Effector memory CD8-positive, alpha-beta T cell (primary cell): ENCODE data around the gene VIPR2.

Source experiments
- ATAC-seq: fragments of 150-1000 bp; cut with Tn5 transposase; replicated peaks from 2 replicates; pipeline ENCODE4 v1.10.0; 2021; ENCODE audit warnings: mild to moderate bottlenecking, moderate library complexity
- DNase-seq, 3 experiments: peaks; one replicate each; pipeline ENCODE4 v3.0.0; 2021
- H3K27ac Mint-ChIP-seq, 2 donors: one replicate each; pipeline ENCODE4 v1.8.0; 2022; ENCODE audit warnings: mild to moderate bottlenecking in 2 of 2, mixed read lengths in 2 of 2, moderate library complexity in 2 of 2
- H3K27me3 Mint-ChIP-seq, 2 donors: one replicate each; pipeline ENCODE4 v1.8.0; 2022; ENCODE audit warnings: mixed read lengths in 2 of 2
- H3K36me3 Mint-ChIP-seq: one replicate; pipeline ENCODE4 v1.8.0; 2022; ENCODE audit warnings: mild to moderate bottlenecking, moderate library complexity, mixed read lengths; ENCODE audit not compliant: insufficient read depth
- H3K4me1 Mint-ChIP-seq, 2 donors: one replicate each; pipeline ENCODE4 v1.8.0; 2022; ENCODE audit warnings: low read depth in 2 of 2, mixed read lengths in 2 of 2
- H3K4me3 Mint-ChIP-seq, 2 donors: one replicate each; pipeline ENCODE4 v1.8.0; 2022; ENCODE audit warnings: mild to moderate bottlenecking in 2 of 2, mixed read lengths in 2 of 2, moderate library complexity in 2 of 2
- H3K9me3 Mint-ChIP-seq, 2 donors: one replicate each; pipeline ENCODE4 v1.8.0; 2022; ENCODE audit warnings: mixed read lengths in 2 of 2

Gene VIPR2

DNA sequence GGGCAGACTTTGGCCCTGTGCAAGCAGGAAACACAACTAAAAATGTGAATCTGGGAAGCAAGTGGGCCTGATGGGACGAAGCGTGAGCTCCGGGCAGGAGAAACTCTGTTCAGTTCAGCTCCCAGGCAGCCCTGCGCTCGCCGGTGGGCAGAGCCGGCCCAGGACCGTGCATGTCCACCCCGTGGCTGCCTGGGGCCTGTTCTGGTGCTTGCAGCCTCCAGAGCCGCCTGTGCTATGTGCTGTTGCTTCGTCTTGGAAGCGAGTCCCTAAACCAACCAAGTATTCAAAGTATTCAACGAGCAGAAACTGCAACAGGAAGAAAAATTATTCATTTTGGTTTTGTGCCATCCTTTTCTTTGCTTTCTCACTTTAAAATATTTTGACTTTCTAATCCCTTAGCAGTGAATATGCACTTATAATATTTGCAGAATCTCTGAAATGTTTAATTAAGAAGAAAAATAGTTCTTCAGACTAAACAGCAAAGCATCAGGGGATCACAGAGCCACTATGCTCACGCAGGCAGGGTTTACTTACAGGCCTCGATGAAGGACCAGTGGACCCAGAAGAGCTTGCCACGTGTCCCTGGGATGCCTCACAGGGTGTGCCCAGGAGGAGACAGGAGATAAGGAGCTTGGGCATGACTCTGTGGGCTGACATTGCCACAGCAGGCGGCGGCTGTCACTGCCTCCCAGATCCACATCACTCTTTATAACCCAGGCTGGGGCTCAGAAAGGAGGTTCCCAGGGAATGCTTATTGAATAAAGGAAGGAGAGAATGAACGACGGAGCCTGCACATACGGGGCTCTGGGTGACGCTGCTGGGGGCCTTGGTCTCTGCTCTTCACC, 45.6 kb downstream of the VIPR2 start:
- Mint-ChIP-seq H3K9me3 (no peaks in the 10 kb centered on the region), H3K4me3 (no peak overlapping the region), H3K27ac (no peak overlapping the region), H3K36me3 (no peaks in the 10 kb centered on the region), H3K27me3 (no peaks in the 10 kb centered on the region), H3K4me1 (no peaks in the 10 kb centered on the region)
- no peak for DNase-seq
- no peak for ATAC-seq

DNA sequence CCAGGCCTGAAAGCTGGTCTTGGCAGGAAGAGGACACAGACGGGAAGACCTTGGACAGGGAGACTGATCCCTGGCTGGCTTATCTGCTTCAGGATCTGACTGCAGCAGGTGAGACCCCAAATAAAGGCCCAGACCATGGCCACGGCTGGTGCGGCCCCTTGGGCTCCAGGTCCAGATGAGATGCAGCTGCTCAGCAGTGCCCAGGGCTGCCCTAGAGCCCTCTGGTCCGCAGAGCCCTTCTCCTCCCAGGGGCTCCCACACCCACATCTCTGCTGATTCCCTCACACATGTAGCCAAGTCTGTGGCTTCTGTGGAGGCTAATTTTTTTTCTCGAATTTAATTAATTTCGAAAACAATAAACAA, 46.3 kb downstream of the VIPR2 start:
- Mint-ChIP-seq H3K4me3 (no peak overlapping the region), H3K4me1 (no peaks in the 10 kb centered on the region), H3K9me3 (no peaks in the 10 kb centered on the region), H3K36me3 (no peaks in the 10 kb centered on the region), H3K27ac (no peak overlapping the region), H3K27me3 (no peaks in the 10 kb centered on the region)
- ATAC-seq (no peak), DNase-seq (no peak)

DNA sequence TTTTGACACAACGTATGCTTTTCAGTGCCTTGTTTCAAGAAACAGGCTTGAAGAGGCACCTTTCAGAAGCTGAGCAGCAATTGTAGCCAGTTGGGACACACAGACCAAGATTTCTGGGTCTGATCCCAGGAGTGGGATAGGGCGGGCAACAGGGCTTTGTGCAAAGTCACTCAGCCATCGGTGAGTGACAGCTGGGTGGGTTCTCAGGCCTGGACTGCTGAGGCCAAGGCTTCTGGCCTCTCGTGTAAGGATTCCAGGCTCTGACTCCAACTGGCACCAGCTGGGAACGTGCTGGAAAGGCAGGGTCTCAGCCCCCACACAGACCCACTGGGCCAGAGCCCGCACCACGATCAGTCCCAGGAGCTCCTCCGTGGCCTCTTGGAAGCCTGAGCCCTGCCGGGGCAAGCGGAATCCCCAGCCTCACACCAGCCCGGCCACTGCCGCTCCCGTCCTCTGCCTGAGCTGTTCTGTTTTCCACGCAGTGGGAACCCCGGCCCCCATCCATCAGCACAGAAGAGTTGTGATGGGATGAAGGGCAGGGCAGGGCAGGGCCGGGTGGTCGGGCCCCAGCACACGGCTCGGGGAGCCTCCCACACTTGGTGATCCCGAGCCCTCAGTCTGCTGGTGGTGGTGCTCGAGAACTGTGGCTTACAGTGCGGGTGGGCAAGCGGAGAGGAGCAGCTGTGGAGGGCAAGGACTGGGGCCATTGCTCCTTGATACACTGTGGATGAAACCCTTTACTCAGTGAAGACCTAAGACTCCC, 46.8 kb downstream of the VIPR2 start:
- no peaks in the 10 kb centered on the region for H3K4me1 Mint-ChIP-seq
- no peak overlapping the region for H3K27ac Mint-ChIP-seq
- H3K4me3 Mint-ChIP-seq, result no peak overlapping the region
- H3K36me3 Mint-ChIP-seq, result no peaks in the 10 kb centered on the region
- no peaks in the 10 kb centered on the region for H3K9me3 Mint-ChIP-seq
- no peak for ATAC-seq
- no peaks in the 10 kb centered on the region for H3K27me3 Mint-ChIP-seq
- DNase-seq, result no peak

DNA sequence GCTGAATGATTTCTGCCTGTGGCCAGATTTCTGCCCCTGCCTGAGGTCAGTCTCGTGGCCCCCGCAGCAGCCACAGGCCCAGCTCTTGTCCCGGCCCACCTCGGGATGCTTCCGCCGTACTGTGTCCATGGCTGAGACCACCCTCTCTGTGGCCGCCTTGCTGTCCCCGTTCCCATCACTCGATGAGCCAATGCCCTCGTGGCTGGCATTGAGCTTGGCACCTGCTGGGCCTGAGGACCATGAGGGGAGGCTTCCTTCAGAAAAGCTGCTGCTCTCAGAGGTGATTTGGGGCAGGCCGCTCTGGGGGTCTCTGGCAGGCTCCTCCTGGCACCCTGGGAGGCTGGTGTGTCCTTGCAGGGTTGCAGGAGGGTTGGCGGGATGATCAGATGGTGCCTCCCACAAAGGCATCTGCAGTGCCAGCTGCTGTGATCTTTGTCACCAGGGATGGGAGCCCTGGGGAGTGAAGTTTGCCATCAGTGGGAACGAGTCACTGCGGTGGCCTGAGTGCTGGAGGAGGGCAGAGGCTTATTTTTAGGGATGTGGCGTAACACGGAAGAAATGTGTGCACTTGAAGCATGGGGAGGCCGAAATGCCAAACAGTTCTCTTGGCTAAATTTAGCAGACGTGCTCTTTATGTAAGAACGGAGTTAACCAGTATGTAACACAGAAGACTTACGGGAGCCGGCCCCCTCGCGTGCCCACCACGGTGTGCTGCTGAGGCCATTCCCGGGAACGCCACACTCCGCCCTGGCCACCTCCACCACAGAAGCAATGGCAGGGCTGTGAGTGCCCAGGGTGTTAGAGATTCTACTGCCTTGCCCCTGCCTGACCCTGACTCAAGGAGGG, 47.7 kb downstream of the VIPR2 start:
- H3K4me1 Mint-ChIP-seq, result no peaks in the 10 kb centered on the region
- H3K27ac Mint-ChIP-seq, result peak overlapping the region in 1 of 2 donors; percentile 5
- ATAC-seq, result no peak

DNA sequence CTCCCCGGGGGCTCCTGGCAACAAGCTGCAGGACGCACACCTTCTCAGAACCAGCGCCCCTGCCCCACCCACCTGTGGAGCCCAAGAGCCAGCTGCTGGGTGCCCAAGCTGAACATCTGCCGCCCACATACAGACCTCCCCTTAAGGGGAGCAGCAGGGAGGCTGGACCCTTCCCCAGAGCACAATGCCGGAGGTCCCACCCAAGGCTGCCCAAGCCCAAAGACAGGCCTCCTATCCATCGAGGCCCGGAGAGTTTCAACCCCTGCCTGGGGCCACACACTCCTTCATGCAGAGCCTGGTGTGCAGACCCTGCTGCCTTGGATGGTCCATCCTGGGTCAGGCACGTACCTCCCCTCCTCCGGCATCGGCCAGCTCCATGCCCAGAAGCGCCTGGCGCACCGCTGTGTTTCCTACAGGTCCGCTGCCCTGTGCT, 48.7 kb downstream of the VIPR2 start:
- Mint-ChIP-seq H3K4me1 (no peaks in the 10 kb centered on the region), H3K9me3 (no peaks in the 10 kb centered on the region), H3K27ac (peak overlapping the region; percentile 5 to 57), H3K36me3 (no peaks in the 10 kb centered on the region), H3K27me3 (no peaks in the 10 kb centered on the region), H3K4me3 (no peak overlapping the region)
- DNase-seq, result no peak
- ATAC-seq, result no peak

More for the DNA sequence above, 47.7 kb downstream of the VIPR2 start:
- DNase-seq, result no peak
- Mint-ChIP-seq H3K9me3 (no peaks in the 10 kb centered on the region), H3K36me3 (no peaks in the 10 kb centered on the region), H3K27me3 (no peaks in the 10 kb centered on the region), H3K4me3 (no peak overlapping the region)

DNA sequence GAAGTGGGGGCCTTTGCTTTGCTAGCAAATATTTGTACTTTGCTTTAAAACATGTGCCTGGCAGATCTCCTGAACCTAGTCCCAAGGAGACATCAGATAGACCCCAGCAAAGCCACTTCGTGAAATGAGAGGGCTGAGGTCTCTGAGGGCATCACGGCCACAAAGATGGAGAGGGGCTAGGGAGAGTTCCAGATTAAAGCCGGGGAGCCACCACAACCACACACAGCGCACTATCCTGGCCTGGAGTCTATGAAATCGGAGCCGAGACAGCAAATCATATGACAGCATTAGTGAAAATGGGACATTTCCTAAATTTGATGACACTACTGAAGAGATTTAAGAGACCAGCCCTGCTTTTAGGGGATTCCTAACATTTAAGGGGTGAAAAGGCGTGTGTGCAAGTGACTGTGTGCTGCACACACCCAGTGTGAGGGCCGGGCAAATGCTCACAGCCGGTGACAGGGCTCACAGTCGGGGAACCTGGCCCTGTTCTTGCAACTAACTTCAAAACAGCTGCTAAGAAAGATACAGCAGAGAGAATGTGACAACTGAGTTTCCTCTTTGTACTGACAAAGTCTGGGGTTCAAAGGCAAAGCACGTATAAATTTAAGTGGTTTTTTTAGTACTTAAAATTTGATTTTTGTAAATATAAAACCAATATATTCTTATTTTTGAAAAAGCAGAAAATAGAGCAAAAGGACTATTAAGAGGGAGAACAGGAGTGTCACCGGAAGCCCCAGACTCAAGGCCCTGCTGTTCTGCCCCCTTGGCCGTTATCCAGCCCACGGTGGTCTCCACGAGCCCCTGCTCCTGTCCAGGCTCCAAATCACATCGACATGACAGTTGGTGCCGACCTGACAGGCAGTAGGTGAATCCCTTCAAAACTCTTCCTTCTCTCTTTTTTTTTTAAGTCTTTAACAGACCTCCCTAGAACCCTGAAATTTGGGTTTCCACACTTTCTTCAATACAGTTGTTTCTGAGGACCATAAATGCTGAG, 49.5 kb downstream of the VIPR2 start:
- H3K27me3 Mint-ChIP-seq, result no peaks in the 10 kb centered on the region
- no peaks in the 10 kb centered on the region for H3K4me1 Mint-ChIP-seq
- H3K27ac Mint-ChIP-seq, result peak overlapping the region in 1 of 2 donors; percentile 57
- no peak overlapping the region for H3K4me3 Mint-ChIP-seq
- no peaks in the 10 kb centered on the region for H3K36me3 Mint-ChIP-seq
- DNase-seq (no peak), ATAC-seq (no peak)
- H3K9me3 Mint-ChIP-seq, result no peaks in the 10 kb centered on the region

DNA sequence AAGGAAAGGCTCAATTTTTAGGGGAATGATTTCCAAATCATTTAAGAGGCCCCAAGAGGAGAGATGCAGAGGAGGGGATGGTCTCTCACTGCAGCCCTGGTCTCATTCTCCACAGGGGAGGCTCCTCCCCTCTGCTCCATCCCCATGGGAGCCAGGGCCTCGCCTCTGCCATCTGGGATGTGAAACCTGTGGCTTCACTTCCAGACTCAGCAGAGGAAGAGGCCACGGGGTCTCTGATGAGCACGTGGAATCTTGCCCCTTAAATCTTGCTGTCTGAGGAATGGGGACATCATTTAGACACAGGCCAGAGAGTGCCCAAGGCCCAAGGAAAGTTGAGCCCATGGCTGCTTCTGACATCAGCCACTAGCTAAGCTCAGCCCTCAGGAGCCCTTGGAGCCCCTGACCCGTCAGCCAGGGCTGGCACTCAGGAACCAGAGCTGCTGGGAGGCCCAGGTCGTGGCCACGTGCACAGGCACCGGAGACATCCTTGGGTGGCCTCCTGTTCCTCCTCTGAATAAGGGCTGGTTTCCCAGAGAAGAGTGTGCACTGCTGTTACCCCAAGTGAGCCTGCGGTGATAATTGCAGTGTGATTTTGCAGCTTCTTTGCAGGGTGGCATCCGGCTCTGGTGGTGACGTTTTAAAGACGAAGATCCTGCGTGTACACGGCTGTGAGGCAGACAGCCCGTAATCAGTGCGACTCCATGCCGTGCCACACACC, 50.5 kb downstream of the VIPR2 start:
- no peak overlapping the region for H3K4me3 Mint-ChIP-seq
- DNase-seq, result no peak
- H3K27ac Mint-ChIP-seq, result peak overlapping the region in 1 of 2 donors; percentile 22
- no peak for ATAC-seq
- no peaks in the 10 kb centered on the region for H3K9me3 Mint-ChIP-seq
- no peaks in the 10 kb centered on the region for H3K27me3 Mint-ChIP-seq
- H3K36me3 Mint-ChIP-seq, result no peaks in the 10 kb centered on the region
- no peaks in the 10 kb centered on the region for H3K4me1 Mint-ChIP-seq

DNA sequence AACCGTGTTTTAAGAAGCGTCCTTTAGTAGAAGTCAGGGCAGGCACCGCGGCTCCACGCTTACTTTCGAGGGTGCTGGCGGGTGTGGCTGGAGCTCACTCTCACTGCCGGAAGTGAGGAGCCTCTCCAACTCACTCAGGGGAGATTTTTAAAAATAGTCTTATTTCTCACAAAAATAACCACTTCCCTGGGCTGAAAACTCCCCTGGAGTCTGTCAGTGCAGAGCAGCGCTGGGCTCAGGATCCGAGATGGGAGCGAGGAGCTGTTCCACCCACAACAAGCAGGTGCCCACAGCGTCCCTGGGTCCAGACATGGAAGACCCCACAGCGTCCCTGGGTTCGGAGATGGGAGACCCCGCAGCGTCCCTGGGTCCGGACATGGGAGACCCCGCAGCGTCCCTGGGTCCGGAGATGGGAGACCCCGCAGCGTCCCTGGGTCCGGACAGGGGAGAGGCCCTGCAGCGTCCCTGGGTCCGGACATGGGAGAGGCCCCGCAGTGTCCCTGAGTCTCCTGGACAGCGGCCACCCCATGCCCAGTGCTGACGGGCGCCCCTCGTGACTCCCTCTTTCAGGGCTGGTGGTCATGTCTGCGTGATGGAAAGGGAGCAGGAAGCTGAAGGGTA, 51.2 kb downstream of the VIPR2 start:
- Mint-ChIP-seq H3K27me3 (no peaks in the 10 kb centered on the region), H3K36me3 (no peaks in the 10 kb centered on the region), H3K9me3 (no peaks in the 10 kb centered on the region), H3K27ac (no peak overlapping the region), H3K4me1 (no peaks in the 10 kb centered on the region), H3K4me3 (no peak overlapping the region)
- DNase-seq, result no peak
- no peak for ATAC-seq

DNA sequence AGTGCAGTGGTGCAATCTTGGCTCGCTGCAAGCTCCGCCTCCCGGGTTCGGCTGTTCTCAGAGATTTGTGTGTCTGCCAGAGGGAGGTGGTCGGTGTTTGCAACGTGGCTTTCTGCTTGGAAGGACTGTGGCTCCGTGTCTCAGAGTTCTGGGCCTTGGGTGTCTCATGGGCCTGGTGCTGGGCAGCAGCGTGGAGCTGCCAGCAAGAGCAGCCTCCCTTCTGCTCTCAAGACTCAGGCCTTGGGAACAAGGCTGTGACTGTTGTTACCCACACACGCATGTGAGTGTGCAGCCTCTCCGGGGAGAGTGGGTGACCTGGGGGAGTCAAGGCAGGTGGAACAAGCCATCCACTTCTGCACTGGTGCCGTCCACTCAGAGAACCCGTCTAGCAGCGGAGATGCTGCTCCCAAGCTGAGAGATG, 52.0 kb downstream of the VIPR2 start:
- DNase-seq (no peak), ATAC-seq (no peak)
- Mint-ChIP-seq H3K36me3 (no peaks in the 10 kb centered on the region), H3K9me3 (no peaks in the 10 kb centered on the region), H3K27me3 (no peaks in the 10 kb centered on the region), H3K4me1 (no peaks in the 10 kb centered on the region), H3K4me3 (no peak overlapping the region), H3K27ac (no peak overlapping the region)

DNA sequence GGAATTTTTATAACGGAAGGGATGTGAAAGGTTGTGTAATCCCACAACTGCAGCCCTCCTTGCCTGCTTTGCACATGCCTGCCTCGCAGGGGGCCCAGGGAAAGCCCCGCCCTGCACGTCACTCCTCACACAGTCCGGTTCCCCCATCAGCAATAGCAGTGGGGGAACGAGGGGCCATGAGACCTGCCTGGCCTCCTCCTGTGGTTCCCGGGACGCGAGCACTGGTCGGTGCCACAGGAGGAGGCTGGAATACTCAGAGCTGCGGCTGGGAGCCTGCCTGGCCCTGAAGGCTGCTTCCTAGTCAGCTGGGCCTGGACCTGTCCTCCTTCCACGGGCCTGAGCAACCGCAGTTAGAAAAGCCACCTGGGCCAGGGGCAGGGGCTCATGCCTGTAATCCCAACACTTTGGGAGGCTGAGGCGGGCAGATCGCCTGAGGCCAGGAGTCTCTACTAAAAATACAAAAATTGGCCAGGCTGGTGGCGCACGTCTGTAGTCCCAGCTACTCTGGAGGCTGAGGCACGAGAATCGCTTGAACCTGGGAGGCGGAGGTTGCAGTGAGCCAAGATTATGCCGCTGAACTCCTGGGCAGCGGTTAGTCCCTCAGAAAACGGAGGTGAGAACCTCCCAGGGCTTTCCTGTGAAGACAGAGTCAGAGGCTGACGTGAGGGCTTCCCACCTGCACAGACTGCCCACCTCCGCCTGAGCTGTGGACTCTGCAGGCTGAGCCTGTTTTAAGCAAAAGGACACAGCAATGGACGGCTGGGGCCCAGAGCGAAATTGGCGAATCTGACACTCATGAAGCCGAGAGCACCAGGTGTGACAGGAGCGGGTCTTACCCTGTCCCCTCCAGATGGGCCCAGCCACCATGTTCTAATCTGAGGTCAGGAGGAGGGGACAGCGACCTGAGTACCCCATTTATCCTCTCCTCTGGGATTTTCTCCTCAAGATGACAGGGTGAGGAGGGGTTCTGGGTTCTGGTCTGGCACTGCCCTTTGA, 52.9 kb downstream of the VIPR2 start:
- ATAC-seq (no peak), DNase-seq (no peak)
- H3K27me3 Mint-ChIP-seq, result peaks cover 0 to 3% of the 10 kb centered on the region in 2 donors
- H3K27ac Mint-ChIP-seq, result no peak overlapping the region
- H3K4me1 Mint-ChIP-seq, result no peaks in the 10 kb centered on the region
- no peak overlapping the region for H3K4me3 Mint-ChIP-seq
- no peaks in the 10 kb centered on the region for H3K9me3 Mint-ChIP-seq
- no peaks in the 10 kb centered on the region for H3K36me3 Mint-ChIP-seq

DNA sequence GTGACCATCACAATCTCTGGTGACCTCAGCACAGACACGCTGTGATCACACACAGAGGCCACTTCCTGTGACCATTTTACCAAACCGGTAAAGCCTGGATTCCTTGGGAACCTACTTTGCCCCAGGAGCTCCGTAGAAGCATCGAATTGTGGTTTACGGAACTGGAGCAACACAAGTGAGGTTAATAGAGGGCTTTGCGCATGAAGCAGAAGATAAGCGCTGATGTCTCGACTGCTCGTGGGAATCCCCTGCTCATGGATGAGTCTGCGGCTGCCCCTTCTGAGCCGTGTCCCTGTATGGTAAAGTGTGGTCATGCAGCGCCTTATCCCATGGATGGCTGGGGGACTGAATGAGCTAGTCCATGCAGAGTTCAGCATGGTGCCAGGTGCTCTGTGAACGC, 53.6 kb downstream of the VIPR2 start:
- H3K36me3 Mint-ChIP-seq, result no peaks in the 10 kb centered on the region
- DNase-seq (no peak), ATAC-seq (no peak)
- no peak overlapping the region for H3K27ac Mint-ChIP-seq
- H3K9me3 Mint-ChIP-seq, result no peaks in the 10 kb centered on the region
- no peaks in the 10 kb centered on the region for H3K4me1 Mint-ChIP-seq
- no peak overlapping the region for H3K4me3 Mint-ChIP-seq
- H3K27me3 Mint-ChIP-seq, result peaks cover 0 to 11% of the 10 kb centered on the region in 2 donors
